ENCODE measurements around the gene HSD11B1. TPM values are rescaled to one million over a fixed set of nuclear protein-coding genes. Genes with fewer than 3 reads are reported as not detected.

HSD11B1 gene
- total RNA-seq, 6 experiments from 2014 or later: 281 to 749 (median 512) TPM

DNA sequence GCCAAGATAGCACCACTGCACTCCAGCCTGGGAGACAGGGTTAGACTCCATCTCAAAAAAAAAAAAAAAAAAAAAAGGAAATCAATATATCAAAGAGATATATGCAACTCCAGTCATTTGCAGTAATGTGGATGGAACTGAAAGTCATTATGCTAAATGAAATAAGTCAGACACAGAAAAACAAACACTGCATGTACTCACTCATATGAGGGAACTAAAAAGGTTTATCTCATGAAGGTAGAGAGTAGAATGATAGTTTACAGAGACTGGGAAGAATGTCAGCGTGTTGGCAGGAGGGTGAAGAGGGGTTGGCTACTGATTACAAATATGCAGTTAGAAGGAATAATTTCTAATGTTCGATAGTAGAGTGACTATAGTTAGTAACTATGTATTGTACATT, 13.2 kb downstream of the HSD11B1 start:
- H3K4me1 ChIP-seq: peaks cover 0 to 40% (median 11%) of the 10 kb centered on the region in 4 donors
- WGBS (ENCODE audit: insufficient coverage, low coverage, low lambda C conversion rate, missing lambda C conversion rate): 28% methylated on average over 2 of the region's 2 CpGs
- ATAC-seq (peak in 2 of 4 donors; percentile 1 to 36), DNase-seq (no peak)
- no peaks in the 10 kb centered on the region for H3K9me3 ChIP-seq
- H3K27me3 ChIP-seq: no peaks in the 10 kb centered on the region
- TF ChIP-seq, protein P1, sequence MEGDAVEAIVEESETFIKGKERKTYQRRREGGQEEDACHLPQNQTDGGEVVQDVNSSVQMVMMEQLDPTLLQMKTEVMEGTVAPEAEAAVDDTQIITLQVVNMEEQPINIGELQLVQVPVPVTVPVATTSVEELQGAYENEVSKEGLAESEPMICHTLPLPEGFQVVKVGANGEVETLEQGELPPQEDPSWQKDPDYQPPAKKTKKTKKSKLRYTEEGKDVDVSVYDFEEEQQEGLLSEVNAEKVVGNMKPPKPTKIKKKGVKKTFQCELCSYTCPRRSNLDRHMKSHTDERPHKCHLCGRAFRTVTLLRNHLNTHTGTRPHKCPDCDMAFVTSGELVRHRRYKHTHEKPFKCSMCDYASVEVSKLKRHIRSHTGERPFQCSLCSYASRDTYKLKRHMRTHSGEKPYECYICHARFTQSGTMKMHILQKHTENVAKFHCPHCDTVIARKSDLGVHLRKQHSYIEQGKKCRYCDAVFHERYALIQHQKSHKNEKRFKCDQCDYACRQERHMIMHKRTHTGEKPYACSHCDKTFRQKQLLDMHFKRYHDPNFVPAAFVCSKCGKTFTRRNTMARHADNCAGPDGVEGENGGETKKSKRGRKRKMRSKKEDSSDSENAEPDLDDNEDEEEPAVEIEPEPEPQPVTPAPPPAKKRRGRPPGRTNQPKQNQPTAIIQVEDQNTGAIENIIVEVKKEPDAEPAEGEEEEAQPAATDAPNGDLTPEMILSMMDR (IDR thresholded peaks at IDR 0.05): no peak
- intact Hi-C loops (cut with DNase I): no loop called here
- H3K36me3 ChIP-seq: peaks cover 0 to 9% (median 4%) of the 10 kb centered on the region in 4 donors
- H3K4me3 ChIP-seq: no peak overlapping the region
- H3K27ac ChIP-seq: peak overlapping the region in 2 of 3 donors; percentile 93 to 95

DNA sequence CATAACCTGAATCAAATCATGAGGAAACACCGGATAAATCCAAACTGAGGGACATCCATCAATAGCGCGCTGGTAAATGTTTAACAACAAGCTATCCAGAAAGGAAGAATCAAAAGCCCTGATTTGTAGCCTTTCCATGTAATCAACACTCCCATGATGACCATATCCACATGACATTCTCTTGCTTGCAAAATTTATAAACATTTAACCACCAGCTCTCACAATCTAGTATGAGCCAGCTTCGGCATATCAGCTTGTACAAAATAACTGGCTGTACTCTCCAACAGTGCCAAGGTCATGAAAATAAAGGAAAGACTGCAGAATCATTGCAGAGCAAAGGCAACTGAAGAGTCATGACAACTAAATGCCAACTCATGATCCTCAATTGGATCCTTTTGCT, 15.7 kb downstream of the HSD11B1 start:
- H3K27ac ChIP-seq: peak overlapping the region; percentile 78 to 95 (median 93)
- H3K4me1 ChIP-seq: peaks cover 0 to 63% (median 22%) of the 10 kb centered on the region in 4 donors
- DNase-seq (peak in 1 of 3 donors; percentile 70), ATAC-seq (peak; percentile 65 to 88 (median 78))
- TF ChIP-seq, protein P1 (IDR thresholded peaks at IDR 0.05): no peak
- peak; percentile 40 for TF ChIP-seq POLR2A (IDR thresholded peaks at IDR 0.05)
- 39% methylated on average over 4 of the region's 4 CpGs for WGBS (ENCODE audit: insufficient coverage, low coverage, low lambda C conversion rate, missing lambda C conversion rate)
- H3K9me3 ChIP-seq: no peaks in the 10 kb centered on the region
- intact Hi-C loops (cut with DNase I): no loop called here
- H3K36me3 ChIP-seq: no peaks in the 10 kb centered on the region
- H3K27me3 ChIP-seq: no peaks in the 10 kb centered on the region
- H3K4me3 ChIP-seq: no peak overlapping the region

DNA sequence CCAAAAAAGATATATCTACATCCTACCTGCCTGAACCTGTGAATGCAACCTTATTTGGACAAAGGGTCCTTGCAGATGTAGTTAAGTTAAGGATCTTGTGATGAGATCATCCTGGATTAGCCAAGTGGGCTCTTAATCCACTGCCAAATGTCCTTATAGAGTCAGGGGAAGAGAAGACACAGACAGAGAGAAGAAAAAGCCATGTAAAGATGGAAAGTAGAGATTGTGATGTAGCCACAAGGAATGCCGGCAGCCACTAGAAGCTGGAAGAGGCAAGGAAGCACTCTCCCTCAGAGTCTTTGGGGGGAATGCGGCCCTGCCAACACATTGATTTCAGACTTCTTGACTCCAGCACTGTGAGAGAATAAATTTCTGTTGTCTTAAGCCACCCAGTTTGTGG, 16.2 kb downstream of the HSD11B1 start:
- ATAC-seq (no peak), DNase-seq (no peak)
- Histone ChIP-seq H3K4me3 (no peak overlapping the region), H3K27me3 (no peaks in the 10 kb centered on the region), H3K9me3 (no peaks in the 10 kb centered on the region), H3K36me3 (no peaks in the 10 kb centered on the region), H3K4me1 (peaks cover 0 to 68% (median 24%) of the 10 kb centered on the region in 4 donors), H3K27ac (peak overlapping the region; percentile 78 to 95 (median 93))
- 54% methylated on average over 2 of the region's 2 CpGs for WGBS (ENCODE audit: insufficient coverage, low coverage, low lambda C conversion rate, missing lambda C conversion rate)
- TF ChIP-seq, protein P1 (IDR thresholded peaks at IDR 0.05): no peak
- TF ChIP-seq POLR2A (IDR thresholded peaks at IDR 0.05): no peak
- intact Hi-C loops (cut with DNase I): no loop called here

DNA sequence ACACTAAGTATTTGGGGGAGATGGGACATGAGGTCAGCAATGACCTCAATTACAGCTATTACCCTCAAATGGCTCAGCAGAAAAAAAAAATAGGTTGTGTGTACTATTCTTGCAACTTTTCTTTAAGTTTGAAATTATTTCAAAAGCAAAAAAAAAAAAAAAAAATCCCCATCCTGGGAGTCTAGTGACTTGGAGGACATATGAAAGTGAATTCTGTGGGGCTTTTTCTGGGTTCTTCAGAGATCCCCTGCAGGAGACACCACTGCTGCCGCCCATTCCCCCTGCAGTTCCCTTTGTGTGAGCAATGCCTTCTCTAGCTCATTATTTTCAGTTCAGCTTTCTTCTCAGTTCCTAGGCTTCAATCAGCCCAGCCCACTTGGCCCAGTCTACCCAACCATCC, 16.7 kb downstream of the HSD11B1 start:
- no peak overlapping the region for H3K4me3 ChIP-seq
- DNase-seq (no peak), ATAC-seq (no peak)
- 90% methylated on average over 1 of the region's 1 CpG for WGBS (ENCODE audit: insufficient coverage, low coverage, low lambda C conversion rate, missing lambda C conversion rate)
- peaks cover 0 to 69% (median 24%) of the 10 kb centered on the region in 4 donors for H3K4me1 ChIP-seq
- intact Hi-C loops (cut with DNase I): no loop called here
- H3K27me3 ChIP-seq: no peaks in the 10 kb centered on the region
- peak overlapping the region; percentile 78 to 95 (median 93) for H3K27ac ChIP-seq
- TF ChIP-seq POLR2A (IDR thresholded peaks at IDR 0.05): no peak
- TF ChIP-seq, protein P1 (IDR thresholded peaks at IDR 0.05): no peak
- no peaks in the 10 kb centered on the region for H3K36me3 ChIP-seq
- H3K9me3 ChIP-seq: no peaks in the 10 kb centered on the region

DNA sequence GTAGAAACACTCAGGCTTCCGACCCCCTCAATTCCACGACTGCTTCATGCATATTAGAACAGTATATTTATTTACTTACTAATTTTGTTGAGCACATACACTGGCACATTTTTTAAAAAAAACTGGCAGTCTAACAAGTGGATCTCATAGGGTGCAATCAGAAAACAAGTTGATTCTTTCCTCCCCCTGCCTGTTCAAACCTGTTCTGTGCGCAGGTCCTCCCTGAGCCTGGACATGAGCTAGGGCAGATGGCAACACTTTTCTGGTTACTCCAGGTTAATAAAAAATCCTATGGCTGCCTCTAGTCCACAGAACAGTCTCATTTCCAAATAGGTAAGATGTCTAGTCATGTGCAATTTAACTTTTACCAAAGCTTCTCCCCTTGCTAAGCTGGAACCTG, 18.6 kb downstream of the HSD11B1 start:
- WGBS (ENCODE audit: insufficient coverage, low coverage, low lambda C conversion rate, missing lambda C conversion rate): 44% methylated on average over 3 of the region's 3 CpGs
- H3K4me1 ChIP-seq: peaks cover 0 to 63% (median 24%) of the 10 kb centered on the region in 4 donors
- no peaks in the 10 kb centered on the region for H3K36me3 ChIP-seq
- intact Hi-C loops (cut with DNase I): no loop called here
- H3K27ac ChIP-seq: peak overlapping the region; percentile 78 to 95 (median 93)
- DNase-seq (no peak), ATAC-seq (peak in 2 of 4 donors; percentile 1 to 11)
- no peaks in the 10 kb centered on the region for H3K27me3 ChIP-seq
- no peak overlapping the region for H3K4me3 ChIP-seq
- no peaks in the 10 kb centered on the region for H3K9me3 ChIP-seq
- TF ChIP-seq POLR2A (IDR thresholded peaks at IDR 0.05): no peak
